ENCODE measurements around the gene SPATA24.

GRCh38 chr5:139371482-139372435 is 32.1 kb downstream of the SPATA24 start:
- TF ChIP-seq ZNF274 (IDR thresholded peaks at IDR 0.05; ENCODE audit: low read depth, low read length) (no peak), SUZ12 (IDR thresholded peaks at IDR 0.05; ENCODE audit: extremely low read depth, insufficient read depth, insufficient read length) (no peak)

Measured in NT2/D1 (cell line).